ENCODE results near the gene IRAK1BP1.
"Not testable (repeated sequence)": the region's sequence is repeated elsewhere in the genome, so short reads cannot be mapped to it uniquely, and the experiment has no call there.

Gene IRAK1BP1

GRCh38 chr6:78867370-78868040, at the start of gene IRAK1BP1:
TSS of gene IRAK1BP1 (plus strand) at chr6:78867551. CDS start at chr6:78867577, 26 bp downstream.
- peak; percentile 80 for DNase-seq (ENCODE audit: low read depth)

GRCh38 chr6:78824045-78824444, 43.3 kb upstream of the IRAK1BP1 start:
- no peak for DNase-seq (ENCODE audit: low read depth)

- no peak for DNase-seq (ENCODE audit: low read depth)
Measured at GRCh38 chr6:78829407-78829806, 37.9 kb upstream of the IRAK1BP1 start.

DNA sequence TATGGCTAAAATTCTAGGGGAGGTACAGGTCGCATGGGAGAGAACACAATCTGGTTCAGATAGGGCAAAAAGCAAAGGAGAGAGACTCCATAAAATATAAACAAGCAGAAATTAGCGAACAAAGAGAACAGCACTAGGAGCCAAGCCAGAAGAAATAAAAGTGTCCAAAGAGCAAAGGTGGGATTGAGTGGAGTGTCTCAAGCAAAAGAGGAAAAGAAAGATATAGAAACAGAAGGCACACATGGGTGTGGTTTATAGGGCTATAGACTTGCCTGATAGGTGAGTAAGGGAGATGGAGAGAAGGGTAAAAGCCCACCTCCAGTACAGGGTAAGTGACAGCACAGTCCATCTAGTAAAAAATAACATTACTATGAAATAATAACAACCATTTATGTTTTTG, 36.5 kb upstream of the IRAK1BP1 start:
- no peak for DNase-seq (ENCODE audit: low read depth)

DNA sequence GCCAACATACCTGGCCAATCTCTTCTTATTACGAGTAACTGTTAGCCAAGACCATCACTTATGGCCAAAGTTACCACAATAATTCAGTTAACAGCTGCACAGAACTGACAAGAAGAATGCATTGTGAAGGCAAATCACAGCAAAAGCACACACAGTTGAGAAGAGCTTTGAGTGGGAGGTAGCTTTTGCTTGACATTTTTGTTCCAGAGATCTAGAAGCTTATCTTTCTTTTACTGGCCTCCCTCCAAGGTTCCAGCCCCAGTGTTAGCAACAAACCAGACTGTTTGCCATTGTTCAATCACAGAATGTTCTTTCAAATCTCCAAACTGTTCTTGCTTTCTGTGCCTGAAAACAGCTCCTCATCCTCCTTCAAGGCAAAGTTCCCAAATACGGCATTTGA, 35.9 kb upstream of the IRAK1BP1 start:
- no peak for DNase-seq (ENCODE audit: low read depth)

GRCh38 chr6:78832091-78832808, 35.1 kb upstream of the IRAK1BP1 start:
- DNase-seq (ENCODE audit: low read depth), result no peak

- no peak for DNase-seq (ENCODE audit: low read depth)
Measured at GRCh38 chr6:78835817-78836216, 31.5 kb upstream of the IRAK1BP1 start.

DNA sequence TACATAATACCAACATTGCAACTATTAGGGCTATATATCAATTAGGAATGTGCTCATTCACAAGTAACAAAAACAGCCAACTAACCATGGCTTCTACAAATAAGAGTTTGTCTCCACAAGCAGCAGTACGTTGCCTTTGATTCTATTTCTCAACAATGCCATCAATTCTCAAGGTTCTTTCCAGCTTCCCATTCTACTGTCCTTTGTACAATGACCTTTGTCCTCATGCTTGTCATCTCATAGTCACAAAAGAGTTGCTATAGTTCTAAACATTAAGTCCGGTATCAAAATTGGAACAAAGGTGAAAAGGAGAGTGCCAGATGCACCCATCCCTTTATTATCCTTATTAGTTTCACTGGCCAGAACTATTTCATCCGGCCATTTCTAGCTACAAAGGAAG, 30.8 kb upstream of the IRAK1BP1 start:
- DNase-seq (ENCODE audit: low read depth), result no peak

- DNase-seq (ENCODE audit: low read depth), result no peak
Measured at GRCh38 chr6:78841111-78841510, 26.2 kb upstream of the IRAK1BP1 start.

DNA sequence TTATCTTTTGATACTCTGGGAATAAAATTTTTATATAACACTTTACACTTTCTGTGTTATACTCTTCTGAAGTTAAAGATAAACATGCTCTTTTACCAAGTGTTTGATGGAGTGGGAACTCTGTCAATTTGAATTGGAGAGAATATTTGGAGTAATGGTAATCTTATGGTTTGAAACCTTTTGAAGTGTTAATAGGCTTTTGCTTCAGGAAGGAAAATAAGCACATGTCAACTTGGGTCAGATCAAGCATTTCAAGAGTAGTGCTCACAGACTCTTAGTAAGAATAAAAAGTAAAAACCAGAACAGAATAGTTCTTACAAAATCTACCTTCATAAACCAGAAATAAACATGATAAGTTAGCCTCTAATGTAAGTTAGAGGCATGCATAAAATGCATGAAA, 24.4 kb upstream of the IRAK1BP1 start:
- no peak for DNase-seq (ENCODE audit: low read depth)

DNA sequence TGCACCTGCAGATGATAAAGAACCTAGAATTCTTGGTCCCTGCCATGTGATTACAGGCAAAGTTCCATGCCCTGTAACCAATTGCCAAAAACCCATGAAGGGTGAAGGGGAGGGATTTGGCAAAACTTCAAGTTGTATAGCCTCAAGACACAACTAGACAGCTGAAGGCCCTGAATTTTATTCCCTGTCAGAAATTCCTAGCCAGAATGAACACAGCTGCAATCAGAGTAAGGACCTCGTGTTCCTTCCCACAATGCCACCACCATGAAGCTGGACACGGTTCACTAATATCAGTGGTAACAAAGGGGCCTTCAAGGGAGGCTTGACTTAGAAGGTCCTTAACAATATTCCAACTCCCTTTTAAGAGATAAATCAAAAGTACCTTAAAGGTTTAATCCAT, 22.5 kb upstream of the IRAK1BP1 start:
- no peak for DNase-seq (ENCODE audit: low read depth)

DNA sequence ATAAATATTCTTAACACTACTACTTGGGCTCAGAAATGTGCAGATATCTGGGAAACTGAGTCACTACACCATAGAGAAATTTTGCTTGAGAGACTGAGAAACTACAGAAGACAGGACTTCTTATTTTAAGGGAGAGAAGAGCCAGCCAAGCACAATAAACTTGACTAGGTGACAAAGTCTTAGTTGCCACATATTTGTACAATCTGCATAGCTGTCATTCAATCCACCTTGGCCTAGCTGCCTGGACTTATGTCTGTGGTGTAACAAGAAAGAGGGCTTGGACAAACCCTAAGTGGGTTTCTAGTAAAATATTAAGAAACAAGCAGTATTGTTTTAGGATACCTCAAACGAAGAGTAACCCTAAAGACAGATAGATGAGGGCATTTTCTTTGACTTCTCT, 21.8 kb upstream of the IRAK1BP1 start:
- DNase-seq (ENCODE audit: low read depth), result no peak

DNA sequence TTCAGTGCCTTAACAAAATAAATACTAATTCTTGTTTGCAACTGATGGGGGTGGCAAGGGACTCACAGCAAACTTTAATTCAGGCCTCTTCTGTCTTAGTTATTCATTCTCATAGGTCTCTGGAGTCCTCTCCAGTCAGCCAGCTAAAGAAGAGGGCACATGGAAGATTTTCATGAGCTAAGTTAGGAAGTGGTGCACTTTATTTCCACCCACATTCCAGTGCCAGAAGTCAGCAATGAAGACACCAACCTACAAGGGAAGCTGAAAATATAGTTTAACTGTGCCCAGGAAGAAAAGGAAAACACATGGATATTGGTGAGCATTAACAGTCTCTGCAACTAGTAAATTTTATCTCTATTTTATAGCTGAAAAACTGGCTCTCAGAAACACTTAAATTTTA, 16.7 kb upstream of the IRAK1BP1 start:
- DNase-seq (ENCODE audit: low read depth), result no peak

- DNase-seq (ENCODE audit: low read depth), result no peak
Measured at GRCh38 chr6:78851156-78851555, 16.2 kb upstream of the IRAK1BP1 start.

DNA sequence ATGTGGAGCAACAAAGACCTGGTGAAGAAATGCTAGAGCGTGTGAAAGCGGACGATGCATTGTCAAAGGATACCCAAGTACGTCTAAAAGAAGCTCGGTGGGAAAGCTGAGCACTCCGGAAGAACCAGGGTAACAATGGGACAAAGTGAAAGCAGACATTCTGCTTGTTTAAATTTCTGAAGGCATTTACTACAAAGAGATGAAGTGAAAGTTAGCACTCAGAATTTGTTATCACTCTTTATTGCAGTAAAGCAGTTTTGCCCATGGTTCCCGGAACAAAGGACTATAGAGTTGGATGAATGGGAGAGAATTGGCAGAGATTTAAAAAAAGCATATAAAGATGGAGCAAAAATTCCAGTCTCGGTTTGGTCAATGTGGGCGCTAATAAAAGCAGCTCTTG, 12.8 kb upstream of the IRAK1BP1 start:
- DNase-seq (ENCODE audit: low read depth), result no peak

GRCh38 chr6:78858339-78858938, 8.9 kb upstream of the IRAK1BP1 start:
- not testable (repeated sequence) for DNase-seq (ENCODE audit: low read depth)

- DNase-seq (ENCODE audit: low read depth), result no peak
Measured at GRCh38 chr6:78861509-78861908, 5.8 kb upstream of the IRAK1BP1 start.

GRCh38 chr6:78863576-78863975, 3.8 kb upstream of the IRAK1BP1 start:
- DNase-seq (ENCODE audit: low read depth), result no peak

DNA sequence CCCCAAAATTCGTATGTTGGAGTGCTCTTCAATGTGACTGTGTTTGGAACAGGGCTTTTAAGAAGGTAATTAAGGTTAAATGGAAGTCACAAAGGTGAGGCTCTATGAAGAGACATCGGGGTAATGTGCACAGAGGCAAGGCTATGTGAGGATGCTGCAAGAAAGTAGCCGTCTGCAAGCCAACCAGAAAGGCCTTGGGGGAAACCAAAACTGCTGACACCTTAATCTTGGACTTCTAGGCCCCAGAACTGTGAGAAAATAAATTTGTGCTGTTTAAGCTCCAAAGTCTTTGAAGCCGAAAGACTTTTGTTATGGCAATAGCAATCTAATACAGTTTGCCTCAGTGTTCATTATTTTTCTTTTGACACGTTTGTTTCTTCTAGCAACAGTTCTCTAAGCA, 2.4 kb upstream of the IRAK1BP1 start:
- no peak for DNase-seq (ENCODE audit: low read depth)

- no peak for DNase-seq (ENCODE audit: low read depth)
Measured at GRCh38 chr6:78867020-78867369, 356 bp upstream of the IRAK1BP1 start.

DNA sequence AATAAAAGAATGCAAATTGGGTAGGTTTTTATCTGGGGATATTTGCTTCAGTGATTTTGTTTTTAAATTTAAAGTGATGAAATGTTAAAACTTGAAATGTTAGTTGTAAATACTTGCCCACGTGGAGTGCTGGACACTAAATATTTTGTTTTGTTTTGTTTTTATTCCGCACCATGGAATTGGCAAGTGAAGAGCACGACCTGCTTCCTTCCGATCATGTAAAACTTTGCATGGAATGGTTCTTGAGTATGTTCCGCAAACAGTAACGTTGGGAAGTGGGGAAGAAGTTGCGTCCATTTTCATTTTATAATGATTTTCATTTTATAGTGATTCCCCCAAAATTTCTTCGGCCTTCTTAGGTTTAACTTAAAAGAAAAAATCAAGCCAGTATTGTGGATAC, 765 bp downstream of the IRAK1BP1 start:
- no peak for DNase-seq (ENCODE audit: low read depth)

DNA sequence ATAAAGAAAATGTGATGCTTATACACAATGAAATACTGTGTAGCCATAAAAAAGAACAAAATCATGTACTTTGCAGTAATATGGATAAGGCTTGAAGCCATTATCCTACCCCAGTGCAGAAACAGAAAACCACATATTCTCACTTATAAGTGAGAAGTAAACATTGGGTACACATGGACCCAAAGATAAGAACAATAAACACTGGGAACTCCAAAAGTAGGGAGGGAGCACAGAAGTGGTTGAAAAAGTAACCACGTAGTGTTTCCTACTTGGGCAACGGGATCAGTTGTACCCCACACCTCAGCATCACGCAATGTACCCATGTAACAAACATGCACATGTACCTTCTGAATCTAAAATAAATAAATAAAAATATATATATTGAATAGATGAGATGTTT, 8.2 kb downstream of the IRAK1BP1 start:
- no peak for DNase-seq (ENCODE audit: low read depth)

GRCh38 chr6:78883651-78884050, 16.3 kb downstream of the IRAK1BP1 start:
- DNase-seq (ENCODE audit: low read depth), result no peak

DNA sequence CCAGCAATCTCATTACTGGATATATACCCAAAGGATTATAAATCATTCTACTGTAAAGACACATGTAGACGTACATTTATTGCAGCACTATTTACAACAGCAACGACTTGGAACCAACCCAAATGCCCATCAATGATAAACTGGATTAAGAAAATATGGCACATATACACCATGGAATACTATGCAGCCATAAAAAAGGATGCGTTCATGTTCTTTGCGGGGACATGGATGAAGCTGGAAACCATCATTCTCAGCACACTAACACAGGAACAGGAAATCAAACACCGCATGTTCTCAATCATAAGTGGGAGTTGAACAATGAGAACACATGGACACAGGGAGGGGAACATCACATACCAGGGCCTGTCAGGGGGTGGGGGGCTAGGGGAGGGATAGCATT, 22.6 kb downstream of the IRAK1BP1 start:
- DNase-seq (ENCODE audit: low read depth), result not testable (repeated sequence)
